Measurements from ENCODE around the gene TMEM63B. TPM values are rescaled to one million over a fixed set of nuclear protein-coding genes. Genes with fewer than 3 reads are reported as not detected.

TMEM63B gene
- polyA plus RNA-seq, 3 donors from 2014 or later, result 0.25 to 1.7 (median 1.5) TPM

- no peak for DNase-seq
- Mint-ChIP-seq H3K27ac (no peak overlapping the region), H3K36me3 (no peaks in the 10 kb centered on the region), H3K9me3 (no peaks in the 10 kb centered on the region), H3K27me3 (ENCODE audit: low read depth in 3 of 3) (peaks cover 0 to 6% (median 0%) of the 10 kb centered on the region in 3 donors), H3K4me1 (no peaks in the 10 kb centered on the region), H3K4me3 (no peak overlapping the region)
Measured at GRCh38 chr6:44198684-44199083, 71.3 kb downstream of the TMEM63B start.

DNA sequence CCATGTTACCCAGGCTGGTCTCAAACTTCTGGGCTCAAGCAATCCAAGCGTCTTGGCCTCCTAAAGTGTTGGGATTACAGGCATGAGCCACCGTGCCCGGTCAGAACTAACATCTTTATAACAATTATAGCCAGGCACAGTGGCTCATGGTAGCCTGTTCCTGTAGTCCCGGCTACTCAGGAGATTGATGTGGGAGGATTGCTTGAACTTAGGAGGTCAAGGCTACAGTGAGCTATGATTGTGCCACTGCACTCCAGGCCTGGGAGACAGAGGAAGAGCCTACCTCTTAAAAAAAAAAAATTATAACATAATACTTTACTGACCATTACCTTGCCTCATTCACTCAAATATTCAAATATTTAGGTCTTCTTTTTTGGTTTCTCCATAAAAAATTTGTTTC lies 72.5 kb downstream of the TMEM63B start:
- DNase-seq, result no peak
- Mint-ChIP-seq H3K36me3 (no peaks in the 10 kb centered on the region), H3K4me1 (no peaks in the 10 kb centered on the region), H3K27me3 (ENCODE audit: low read depth in 3 of 3) (peaks cover 0 to 6% (median 2%) of the 10 kb centered on the region in 3 donors), H3K4me3 (no peak overlapping the region), H3K27ac (no peak overlapping the region), H3K9me3 (no peaks in the 10 kb centered on the region)

DNA sequence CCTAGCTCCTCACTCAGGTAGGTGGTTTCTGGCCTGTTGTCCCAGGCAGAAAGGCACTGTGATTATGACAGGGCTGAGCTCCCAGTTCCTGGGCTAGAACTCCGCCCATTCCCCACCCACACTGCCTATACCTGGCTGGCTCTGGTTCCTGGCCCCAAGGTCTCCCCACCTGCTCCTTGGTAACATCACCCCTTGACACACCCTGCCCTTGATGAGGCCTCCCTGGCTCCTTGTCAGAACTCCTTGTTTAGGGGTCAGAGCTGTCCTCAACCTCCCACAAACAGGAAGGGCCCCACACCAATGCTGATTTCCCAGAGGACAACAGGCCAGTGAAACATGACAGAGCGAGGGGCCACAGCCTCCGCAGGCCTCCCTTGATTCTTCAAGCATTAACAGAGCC lies 73.8 kb downstream of the TMEM63B start:
- no peaks in the 10 kb centered on the region for H3K4me1 Mint-ChIP-seq
- no peaks in the 10 kb centered on the region for H3K36me3 Mint-ChIP-seq
- H3K27ac Mint-ChIP-seq, result no peak overlapping the region
- peaks cover 0 to 4% (median 2%) of the 10 kb centered on the region in 3 donors for H3K27me3 Mint-ChIP-seq (ENCODE audit: low read depth in 3 of 3)
- H3K4me3 Mint-ChIP-seq, result no peak overlapping the region
- no peaks in the 10 kb centered on the region for H3K9me3 Mint-ChIP-seq
- no peak for DNase-seq

DNA sequence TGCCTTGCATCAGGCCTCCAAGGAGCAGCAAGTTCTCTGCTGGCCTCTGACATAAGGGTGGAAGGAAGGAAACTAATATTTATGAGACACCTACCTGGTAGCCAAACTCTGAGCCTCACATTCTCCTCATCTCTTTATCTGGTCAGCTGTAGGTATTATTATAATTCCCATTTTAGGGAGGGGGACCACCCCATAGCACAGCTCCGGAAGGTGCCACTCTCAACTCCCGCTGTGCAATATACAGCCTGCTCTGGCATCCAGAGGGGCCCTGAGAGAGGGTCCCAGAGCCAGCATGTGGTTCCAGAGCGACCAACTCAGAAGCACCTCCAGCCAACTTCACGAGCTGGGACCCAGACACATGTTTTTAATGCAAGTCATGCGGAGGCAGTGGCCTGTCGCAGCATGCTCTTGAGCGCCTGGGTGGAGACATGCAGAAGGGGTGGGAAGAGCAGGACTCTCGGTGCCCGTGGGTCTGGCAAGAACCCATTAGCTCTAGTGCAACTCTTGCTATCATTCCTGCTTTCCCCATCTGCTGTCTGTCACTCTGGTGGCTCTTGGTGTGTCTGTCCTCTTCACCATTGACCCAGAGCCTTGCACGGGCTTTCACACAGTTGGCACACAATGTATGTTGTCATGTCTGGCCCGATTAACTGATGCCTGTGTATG lies 74.4 kb downstream of the TMEM63B start:
- no peaks in the 10 kb centered on the region for H3K36me3 Mint-ChIP-seq
- no peak overlapping the region for H3K27ac Mint-ChIP-seq

GRCh38 chr6:44202332-44202971 lies 75.1 kb downstream of the TMEM63B start:
- DNase-seq, result no peak
- Mint-ChIP-seq H3K4me1 (no peaks in the 10 kb centered on the region), H3K4me3 (no peak overlapping the region), H3K27ac (no peak overlapping the region), H3K27me3 (ENCODE audit: low read depth in 3 of 3) (peaks cover 0 to 4% (median 2%) of the 10 kb centered on the region in 3 donors), H3K36me3 (no peaks in the 10 kb centered on the region), H3K9me3 (no peaks in the 10 kb centered on the region)

More for the DNA sequence above, 74.4 kb downstream of the TMEM63B start:
- Mint-ChIP-seq H3K4me1 (no peaks in the 10 kb centered on the region), H3K9me3 (no peaks in the 10 kb centered on the region), H3K27me3 (ENCODE audit: low read depth in 3 of 3) (peaks cover 0 to 4% (median 2%) of the 10 kb centered on the region in 3 donors), H3K4me3 (no peak overlapping the region)
- no peak for DNase-seq

DNA sequence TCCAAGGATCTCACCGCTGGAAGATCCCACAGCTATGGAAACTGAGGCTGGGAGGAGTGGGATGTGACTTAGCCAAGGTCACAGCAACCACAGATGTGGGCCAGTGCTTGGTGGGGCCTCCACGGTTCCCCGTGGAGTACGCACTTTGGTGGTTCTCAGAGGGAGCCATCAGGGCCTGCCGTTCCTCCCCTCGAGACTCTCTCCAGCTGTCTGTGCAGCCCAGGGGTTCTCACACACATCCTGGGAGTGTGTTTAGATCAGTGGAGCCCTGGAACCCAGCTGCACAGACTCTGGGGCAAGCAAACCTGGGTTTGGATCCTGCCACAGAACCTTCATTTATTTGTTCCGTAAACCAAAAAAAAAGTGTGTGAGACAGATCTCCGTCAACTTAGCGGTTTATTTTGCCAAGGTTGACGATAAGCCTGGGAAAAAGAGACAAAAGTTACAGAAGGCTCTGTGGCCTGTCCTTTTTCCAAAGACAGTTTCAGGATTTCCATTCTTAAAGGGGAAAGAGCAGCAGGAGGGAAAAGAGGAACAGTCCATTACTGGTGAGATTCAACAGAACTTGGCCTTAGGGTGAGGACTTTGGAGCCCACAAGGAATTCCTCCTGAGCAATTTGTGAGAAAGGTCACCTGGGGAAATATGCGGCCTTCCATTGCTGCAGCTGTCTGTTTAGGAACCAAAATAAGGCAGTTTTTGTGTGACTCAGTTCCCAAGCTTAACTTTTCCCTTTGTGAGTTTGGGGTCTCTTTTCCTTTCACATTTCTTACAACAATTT lies 75.8 kb downstream of the TMEM63B start:
- Mint-ChIP-seq H3K27ac (no peak overlapping the region), H3K4me1 (no peaks in the 10 kb centered on the region), H3K4me3 (no peak overlapping the region), H3K27me3 (ENCODE audit: low read depth in 3 of 3) (peaks cover 0 to 6% (median 2%) of the 10 kb centered on the region in 3 donors), H3K36me3 (no peaks in the 10 kb centered on the region), H3K9me3 (no peaks in the 10 kb centered on the region)
- no peak for DNase-seq

GRCh38 chr6:44203955-44204354 lies 76.6 kb downstream of the TMEM63B start:
- Mint-ChIP-seq H3K9me3 (no peaks in the 10 kb centered on the region), H3K27ac (no peak overlapping the region), H3K4me1 (no peaks in the 10 kb centered on the region), H3K36me3 (no peaks in the 10 kb centered on the region), H3K27me3 (ENCODE audit: low read depth in 3 of 3) (peaks cover 0 to 6% (median 2%) of the 10 kb centered on the region in 3 donors), H3K4me3 (no peak overlapping the region)
- no peak for DNase-seq

Other genes with a start within 250 kb of the TMEM63B start
- 100 to 1,000 TPM; 107 to 178 (median 120) TPM for gene MRPL14, start 102 bp upstream of the TMEM63B start, polyA plus RNA-seq
- gene CAPN11, start 31.3 kb downstream of the TMEM63B start, polyA plus RNA-seq, result under 1 TPM in 1 of 3 donors, not detected in 2; 0.29 TPM
- not detected for gene MYMX, start 89.4 kb downstream of the TMEM63B start, polyA plus RNA-seq
- gene SLC29A1, start 96.0 kb downstream of the TMEM63B start, polyA plus RNA-seq, result 1 to 10 TPM; 1.5 to 3.0 (median 1.8) TPM
- gene HSP90AB1, start 119.5 kb downstream of the TMEM63B start, polyA plus RNA-seq, result 100 to 1,000 TPM; 185 to 309 (median 280) TPM
- gene SLC35B2, start 130.0 kb downstream of the TMEM63B start, polyA plus RNA-seq, result 100 to 1,000 TPM in 1 of 3 donors, 10 to 100 TPM in 2; 64.1 to 119 (median 69.1) TPM
- gene NFKBIE, start 138.0 kb downstream of the TMEM63B start, polyA plus RNA-seq, result 1 to 10 TPM; 3.8 to 8.4 (median 8.3) TPM
- not detected for gene TMEM151B, start 142.9 kb downstream of the TMEM63B start, polyA plus RNA-seq
- 10 to 100 TPM in 1 of 3 donors, 1 to 10 TPM in 2; 3.1 to 12.4 (median 5.0) TPM for gene AARS2, start 185.8 kb downstream of the TMEM63B start, polyA plus RNA-seq
- not detected for gene SPATS1, start 215.1 kb downstream of the TMEM63B start, polyA plus RNA-seq